Stomach (tissue), 4 donors: ENCODE measurements around the gene PLA2G4B.
"Not testable (repeated sequence)": the region's sequence is repeated elsewhere in the genome, so short reads cannot be mapped to it uniquely, and the experiment has no call there.

Experiments
- CTCF ChIP-seq, 7 experiments: fragments of 450-650 bp in 4 of 7; fragments of 200-600 bp in 3 of 7; sonication (generic) in 3 of 7; IDR thresholded peaks; one replicate each; pipeline ENCODE4 v1.5.1; 2016 to 2019; ENCODE audit warnings: antibody characterized with exemption in 7 of 7, control low read depth in 2 of 7, mild to moderate bottlenecking in 1 of 7
- EP300 ChIP-seq: sonication (generic); formaldehyde crosslinking; IDR thresholded peaks from one replicate; pipeline ENCODE4 v1.6.1; 2017; ENCODE audit warnings: antibody characterized with exemption
- POLR2A ChIP-seq, 4 donors: fragments of 450-650 bp; IDR thresholded peaks; one replicate each; pipeline ENCODE4 v1.6.1; 2016; ENCODE audit warnings: antibody characterized with exemption in 4 of 4, control low read depth in 2 of 4, mild to moderate bottlenecking in 1 of 4, moderate library complexity in 1 of 4
- POLR2AphosphoS5 ChIP-seq, 3 donors: sonication (generic); formaldehyde crosslinking; IDR thresholded peaks; one replicate each; pipeline ENCODE4 v1.6.1; 2016; ENCODE audit warnings: antibody characterized with exemption in 3 of 3

- TF ChIP-seq POLR2A (IDR thresholded peaks at IDR 0.05); CTCF (IDR thresholded peaks at IDR 0.05); POLR2AphosphoS5 (IDR thresholded peaks at IDR 0.05); EP300: not testable (repeated sequence)
Observed at GRCh38 chr15:41831291-41831690, 7.4 kb upstream of the PLA2G4B start.
